UCSD-AML1 (cell line): ENCODE measurements around the gene TTLL11.
"Not testable (repeated sequence)": the region's sequence is repeated elsewhere in the genome, so short reads cannot be mapped to it uniquely, and the experiment has no call there.

Source experiments
- DNase-seq: peaks from one replicate; lab custom pipeline; 2025; ENCODE audit not compliant: unreplicated experiment; lab: John Stamatoyannopoulos, UW

TTLL11 gene

DNA sequence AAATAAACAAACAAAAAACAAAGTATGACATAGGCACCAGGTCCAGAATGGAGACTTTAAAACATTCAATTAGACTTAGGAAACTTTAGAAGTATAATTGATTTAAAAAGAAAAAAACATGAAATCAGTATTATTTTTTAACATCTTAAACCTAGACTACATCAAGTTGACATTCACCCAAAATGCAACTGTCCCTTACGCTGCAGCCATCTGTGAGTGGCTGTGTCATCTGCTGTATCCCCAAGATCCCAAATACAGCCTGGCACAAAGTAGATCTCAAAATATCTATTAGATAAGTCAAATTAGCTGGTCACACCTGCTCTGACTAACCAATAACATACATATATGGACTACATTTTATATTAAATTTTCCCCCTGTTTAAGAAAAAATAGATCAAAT is 7.8 kb downstream of the TTLL11 start:
- no peak for DNase-seq

- no peak for DNase-seq
Measured at GRCh38 chr9:122084026-122084675, 9.0 kb downstream of the TTLL11 start.

- no peak for DNase-seq
Measured at GRCh38 chr9:122080986-122081385, 12.1 kb downstream of the TTLL11 start.

GRCh38 chr9:122078557-122078956 is 14.6 kb downstream of the TTLL11 start:
- no peak for DNase-seq

- DNase-seq = no peak
Measured at GRCh38 chr9:122076773-122077172, 16.3 kb downstream of the TTLL11 start.

- no peak for DNase-seq
Measured at GRCh38 chr9:122076117-122076516, 17.0 kb downstream of the TTLL11 start.

DNA sequence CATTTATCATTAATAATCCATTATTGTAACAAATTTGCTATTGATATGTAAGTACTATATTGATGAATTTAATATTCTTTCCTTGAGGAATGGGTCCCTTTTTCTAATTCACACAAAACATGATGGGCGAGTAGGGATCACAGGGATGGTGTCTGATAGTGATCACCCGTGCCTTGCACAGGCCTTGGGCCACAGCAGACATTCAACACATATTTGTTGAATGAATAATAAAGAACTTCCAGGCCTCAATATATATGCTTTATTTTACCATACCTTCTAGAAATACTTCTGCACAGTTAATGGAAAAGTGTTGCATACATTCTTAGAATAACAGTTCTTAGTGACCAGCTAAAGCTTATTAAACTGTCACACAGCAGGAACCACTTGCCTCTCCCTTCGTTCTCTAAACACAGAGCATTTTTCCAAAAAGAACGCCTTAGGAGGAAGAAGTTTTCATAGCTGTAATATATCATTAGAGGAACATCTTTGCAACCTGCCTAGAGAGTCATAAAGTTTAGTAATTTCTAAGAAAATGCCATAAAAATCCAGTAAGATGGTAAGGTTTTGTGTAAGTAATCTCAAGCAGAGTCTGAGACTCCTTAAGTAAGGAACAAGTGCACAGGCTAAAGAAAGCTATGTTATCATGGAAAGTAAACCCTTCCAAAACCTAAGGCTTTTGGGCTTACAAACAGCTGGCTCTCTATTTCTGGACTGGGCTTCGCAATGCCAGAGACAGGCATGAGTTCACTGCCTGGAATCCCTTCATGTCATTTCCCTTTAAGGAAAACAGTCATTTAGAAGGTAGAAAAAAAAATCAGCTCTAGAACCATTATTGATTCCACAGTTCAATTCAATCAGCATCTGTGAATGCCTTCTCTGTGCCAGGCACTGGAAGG is 17.7 kb downstream of the TTLL11 start:
- no peak for DNase-seq

GRCh38 chr9:122071715-122072114 is 21.4 kb downstream of the TTLL11 start:
- DNase-seq = no peak

- DNase-seq = no peak
Measured at GRCh38 chr9:122070728-122071515, 22.2 kb downstream of the TTLL11 start.

- not testable (repeated sequence) for DNase-seq
Measured at GRCh38 chr9:122066680-122067079, 26.4 kb downstream of the TTLL11 start.

DNA sequence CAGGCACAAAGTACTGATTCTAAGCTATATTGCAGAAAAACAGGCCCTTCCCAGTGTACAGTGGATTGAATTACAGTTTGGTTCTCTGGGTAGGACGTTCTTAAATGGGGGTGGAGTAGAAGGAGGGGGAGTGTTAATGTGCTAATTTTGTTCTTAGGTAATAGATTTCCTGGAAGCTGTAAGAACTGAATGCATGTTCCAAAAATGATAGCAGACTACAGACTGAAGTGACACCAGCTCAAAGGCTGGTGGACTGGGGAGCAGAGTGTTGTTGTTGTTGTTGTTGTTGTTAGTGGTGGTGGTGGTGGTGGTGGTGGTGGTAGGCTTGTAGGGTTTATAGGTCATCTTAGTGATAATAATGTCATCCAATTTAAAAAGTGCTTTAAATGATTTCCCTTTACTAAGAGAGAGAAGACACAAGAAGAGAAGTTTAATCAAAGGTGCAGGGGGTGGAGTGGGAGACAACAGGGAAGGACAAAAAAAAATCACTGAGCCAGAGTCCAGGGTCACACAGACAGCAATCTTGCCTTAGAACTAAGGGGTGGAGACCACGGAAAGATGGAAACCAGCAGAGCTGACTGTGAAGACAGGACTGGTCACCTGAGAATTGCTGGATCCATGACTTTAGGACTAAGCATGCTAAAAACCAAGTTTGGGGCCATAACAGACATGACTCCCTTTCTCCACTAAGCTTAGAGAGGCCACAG is 27.0 kb downstream of the TTLL11 start:
- DNase-seq = no peak

DNA sequence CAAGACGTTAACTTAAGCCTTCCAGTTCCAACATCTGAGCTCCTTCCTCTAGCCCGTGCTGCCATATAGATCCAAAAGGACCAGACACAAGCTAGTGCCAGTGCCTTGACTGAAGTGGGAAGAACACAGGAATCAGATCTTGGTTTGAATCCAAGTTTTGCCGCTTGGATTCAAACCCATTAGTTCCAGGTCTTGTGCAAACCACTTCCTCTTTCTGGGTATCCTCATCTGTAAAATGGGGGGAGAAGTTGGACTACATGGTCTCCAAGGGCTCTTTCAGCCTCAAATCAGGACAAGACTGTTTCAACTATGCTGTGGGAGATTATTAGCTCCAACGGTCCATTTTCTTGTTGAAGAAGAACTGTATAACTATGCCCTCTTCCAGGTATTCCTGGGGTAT is 32.6 kb downstream of the TTLL11 start:
- no peak for DNase-seq

- no peak for DNase-seq
Measured at GRCh38 chr9:122059955-122060324, 33.2 kb downstream of the TTLL11 start.

DNA sequence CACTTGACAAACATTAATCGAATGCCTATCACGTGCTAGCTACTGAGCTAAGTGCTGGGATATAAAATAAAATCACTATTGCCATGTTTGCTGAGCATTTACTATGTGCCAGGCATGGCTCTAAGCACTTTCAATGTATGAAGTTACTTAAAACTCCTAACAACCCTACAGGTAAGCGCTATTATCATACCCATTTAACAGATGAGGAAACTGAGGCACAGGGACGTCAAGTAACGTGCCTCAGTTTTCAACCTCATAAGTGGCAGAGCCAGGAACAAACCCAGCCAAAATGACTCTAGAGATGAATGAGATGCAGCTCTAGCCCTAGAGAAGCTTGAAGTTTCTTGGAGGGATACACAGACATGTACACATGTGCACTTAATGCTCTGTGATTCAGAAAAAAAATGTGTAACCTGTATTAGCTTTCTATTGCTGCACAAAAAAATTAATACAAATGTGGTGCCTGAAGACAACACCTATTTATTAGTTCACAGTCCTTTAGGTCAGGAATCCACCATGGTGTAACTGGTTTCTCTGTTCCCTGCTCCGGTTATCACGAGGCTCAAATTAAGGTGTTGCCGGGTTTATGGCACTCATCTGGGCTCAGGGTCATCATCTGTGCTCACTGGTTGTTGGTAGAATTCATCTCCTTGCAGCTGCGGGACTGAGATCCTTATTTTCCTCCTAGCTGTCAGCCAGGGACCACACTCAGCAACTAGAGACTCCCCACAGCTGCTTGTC is 33.7 kb downstream of the TTLL11 start:
- no peak for DNase-seq

GRCh38 chr9:122058709-122059108 is 34.4 kb downstream of the TTLL11 start:
- DNase-seq = no peak

- DNase-seq = no peak
Measured at GRCh38 chr9:122058051-122058450, 35.1 kb downstream of the TTLL11 start.

DNA sequence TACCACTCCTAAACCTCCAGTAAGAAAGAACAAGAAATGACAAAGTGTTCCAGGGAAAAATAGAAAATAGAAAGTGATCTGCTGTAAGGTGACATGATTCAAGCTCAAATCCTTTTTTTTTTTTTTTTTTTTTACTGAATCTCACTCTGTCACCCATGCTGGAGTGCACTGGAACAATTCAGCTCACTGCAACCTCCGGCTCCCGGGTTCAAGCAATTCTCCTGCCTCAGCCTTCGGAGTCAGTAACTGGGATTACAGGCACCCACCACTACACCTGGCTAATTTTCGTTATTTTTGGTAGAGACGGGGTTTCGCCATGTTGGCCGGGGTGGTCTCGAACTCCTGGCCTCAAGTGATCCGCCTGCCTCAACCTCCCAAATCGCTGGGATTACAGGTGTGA is 35.9 kb downstream of the TTLL11 start:
- DNase-seq = no peak

GRCh38 chr9:122056484-122056883 is 36.6 kb downstream of the TTLL11 start:
- no peak for DNase-seq

DNA sequence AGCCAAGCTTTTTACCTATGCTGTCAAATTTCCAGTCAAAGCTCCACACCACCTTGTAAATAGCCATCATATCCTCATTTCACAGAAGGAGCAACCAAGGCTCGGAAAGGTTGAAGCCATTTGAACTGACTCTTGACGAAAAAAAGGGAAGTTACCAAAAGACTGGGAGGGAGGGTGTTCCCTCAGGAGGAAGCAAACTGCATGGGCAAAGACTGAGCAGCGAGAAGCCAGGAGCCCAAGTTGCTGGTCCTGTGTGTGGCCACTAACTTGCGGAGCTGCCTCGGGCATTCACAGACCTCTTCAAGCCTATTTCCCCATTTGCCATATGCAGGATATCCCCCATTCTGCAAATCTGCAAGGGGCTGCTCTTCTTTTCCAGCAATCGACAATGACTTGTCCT is 37.4 kb downstream of the TTLL11 start:
- DNase-seq = peak; percentile 25

DNA sequence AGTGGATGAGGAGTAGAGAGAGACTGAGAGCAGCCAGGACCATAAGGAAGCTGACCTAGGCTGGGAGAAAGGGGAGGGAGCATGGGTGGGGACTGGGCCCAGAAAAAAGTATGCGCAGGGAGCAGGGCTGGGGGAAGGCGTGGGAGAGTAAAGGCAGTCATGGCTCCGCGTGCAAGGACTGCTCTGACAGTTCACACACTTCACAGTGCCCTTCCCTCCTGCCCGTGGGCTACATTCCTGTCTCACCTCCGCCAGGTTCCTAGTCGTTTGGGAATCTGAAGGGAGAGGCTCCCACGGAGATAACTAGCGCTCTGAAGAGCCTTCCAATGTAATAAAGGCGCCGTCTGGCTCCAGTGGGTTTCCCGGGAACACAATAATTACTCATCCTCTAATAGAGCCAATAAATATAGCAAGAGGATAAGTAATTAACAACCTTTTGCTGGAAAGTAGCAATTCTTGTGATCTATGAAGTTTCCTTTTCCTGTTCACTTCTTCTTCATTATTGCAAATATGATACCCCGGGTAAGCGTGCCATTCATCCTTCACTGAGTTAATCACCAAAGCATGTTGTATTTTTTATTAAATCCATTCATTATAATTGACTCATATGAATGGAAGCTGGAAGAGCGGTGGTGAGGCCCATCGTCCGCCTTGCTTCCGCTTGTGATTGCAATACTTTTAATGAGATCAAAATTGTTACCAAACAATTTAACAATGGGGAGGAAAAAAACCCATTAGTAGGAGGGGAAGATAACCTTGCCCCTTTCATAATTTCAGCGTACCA is 39.3 kb downstream of the TTLL11 start:
- DNase-seq = no peak
